Kidney (tissue), 14 donors: ENCODE results near the gene ACTN4. TPM values are rescaled to one million over a fixed set of nuclear protein-coding genes. Genes with fewer than 3 reads are reported as not detected.

ENCODE experiments used
- DNase-seq, 5 donors: peaks; one replicate each; pipeline ENCODE4 v3.0.0-alpha.2; 2013 to 2020
- FAIRE-seq: peaks from 2 replicates; lab custom pipeline; 2012; peaks lifted over from hg19 to GRCh38; lab: Jason Lieb, UNC
- H3K27ac ChIP-seq, 2 donors: one replicate each; pipeline ENCODE4 v1.7.0; 2013; ENCODE audit warnings: low read depth in 2 of 2, low read length in 2 of 2, inconsistent platforms in 1 of 2
- H3K27me3 ChIP-seq: one replicate; pipeline ENCODE4 v1.7.1; 2013; ENCODE audit warnings: low read length, inconsistent platforms; ENCODE audit not compliant: control insufficient read depth, insufficient read depth
- H3K36me3 ChIP-seq, 3 donors: one replicate each; pipeline versions ENCODE4 v1.7.0 to v1.7.1; 2013; ENCODE audit warnings: low read length in 3 of 3, control low read depth in 1 of 3, inconsistent platforms in 1 of 3; ENCODE audit not compliant: insufficient read depth in 3 of 3, control insufficient read depth in 2 of 3
- H3K4me1 ChIP-seq, 3 donors: one replicate each; pipeline versions ENCODE4 v1.7.0 to v1.7.1; 2013; ENCODE audit warnings: low read length in 3 of 3, inconsistent platforms in 1 of 3, low read depth in 1 of 3; ENCODE audit not compliant: control insufficient read depth in 2 of 3, insufficient read depth in 2 of 3
- H3K4me3 ChIP-seq, 3 donors: one replicate each; pipeline versions ENCODE4 v1.7.0 to v1.8.1; 2013; ENCODE audit warnings: low read length in 3 of 3, control low read depth in 1 of 3, inconsistent platforms in 1 of 3
- H3K9ac ChIP-seq, 3 donors: one replicate each; pipeline versions ENCODE4 v1.7.0 to v1.7.1; 2013; ENCODE audit warnings: low read length in 3 of 3, control low read depth in 1 of 3, inconsistent platforms in 1 of 3
- H3K9me3 ChIP-seq, 3 donors: one replicate each; pipeline versions ENCODE4 v1.7.0 to v1.7.1; 2013; ENCODE audit warnings: low read length in 3 of 3, control low read depth in 1 of 3, inconsistent platforms in 1 of 3; ENCODE audit not compliant: control insufficient read depth in 2 of 3, insufficient read depth in 1 of 3
- intact Hi-C: fragments of 100-400 bp; cut with DNase I; formaldehyde crosslinking; loops from one replicate; pipeline ENCODE4 v1.11.1; 2022
- polyA plus RNA-seq: library from polyadenylated mRNA; stranded (reverse); fragments of 350-450 nt; fragmentation: Illumina TruSeq; extraction: RNeasy Lipid Tissue Mini Kit (QIAGEN cat#74804); gene quantifications from one replicate; pipeline ENCODE4 v1.2.3, GENCODE V29; 2014; ENCODE audit warnings: low read depth, low replicate concordance; ENCODE audit not compliant: insufficient read depth
- total RNA-seq: library from RNA; stranded (reverse); fragmentation: NEBNext Ultra II Directional; extraction: Animal tissue kit (Norgen Biotek cat#: 25700); gene quantifications from one replicate; pipeline ENCODE4 v1.2.1, GENCODE V29; 2021
- TF ChIP-seq, protein P1 (sequence below): IDR thresholded peaks from 3 replicates; pipeline ENCODE4 v1.5.1; 2012; ENCODE audit warnings: mild to moderate bottlenecking, moderate library complexity, borderline replicate concordance; ENCODE audit not compliant: insufficient read depth; ENCODE audit errors: extremely low read depth
- donor health status: control.
- donor health status: control.
- donor health status: control.
- donor health status: control.
- donor health status: control.
- donor health status: DM: yes; HTN: yes; CAD: no.
- donor health status: Normal renal cell carcinoma (clear cell type).

The ACTN4 gene
- total and polyA plus RNA-seq, 2 donors from 2014 or later = 231 to 606 TPM

DNA sequence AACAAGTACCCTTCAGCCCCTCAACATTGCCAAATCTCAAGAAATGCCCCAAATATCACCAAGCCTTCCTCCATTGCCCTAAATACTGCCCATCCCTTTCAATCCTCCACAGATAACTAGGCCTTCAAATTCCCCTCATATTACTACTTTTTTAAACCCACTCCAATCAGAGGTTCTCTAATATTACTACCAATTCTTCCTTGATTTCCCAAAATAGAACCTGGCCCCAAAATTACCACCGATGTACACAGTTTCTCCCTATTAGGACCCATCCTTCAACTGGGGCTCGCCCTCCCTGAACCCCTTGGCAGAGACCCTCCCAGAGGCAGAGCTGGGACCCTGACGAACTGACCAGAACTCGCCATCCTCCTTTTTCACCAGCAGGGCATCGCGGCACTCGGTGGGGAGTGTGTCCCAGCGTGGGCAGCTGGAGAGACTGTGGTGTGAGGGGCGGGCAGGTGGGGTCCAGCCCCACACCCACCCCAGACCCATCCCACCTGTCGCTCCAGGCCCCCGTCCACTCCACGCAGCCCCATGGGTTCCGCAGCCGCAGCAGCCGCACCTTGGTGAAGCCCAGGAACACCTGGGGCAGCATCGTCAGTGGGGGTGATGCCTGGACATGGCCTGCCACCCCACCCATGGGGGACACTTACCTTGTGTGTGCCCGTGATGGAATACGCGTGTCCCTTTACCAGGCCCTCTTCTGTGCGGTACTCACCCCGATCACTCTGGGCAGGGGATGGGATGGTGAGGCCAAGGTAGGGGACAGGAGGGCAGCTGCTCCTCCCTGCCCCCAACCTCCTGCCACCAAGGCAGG is 90.7 kb downstream of the ACTN4 start:
- no peak overlapping the region for H3K9ac ChIP-seq
- no peak overlapping the region for H3K27ac ChIP-seq
- H3K36me3 ChIP-seq = no peaks in the 10 kb centered on the region
- FAIRE-seq = no peak
- TF ChIP-seq, protein P1, sequence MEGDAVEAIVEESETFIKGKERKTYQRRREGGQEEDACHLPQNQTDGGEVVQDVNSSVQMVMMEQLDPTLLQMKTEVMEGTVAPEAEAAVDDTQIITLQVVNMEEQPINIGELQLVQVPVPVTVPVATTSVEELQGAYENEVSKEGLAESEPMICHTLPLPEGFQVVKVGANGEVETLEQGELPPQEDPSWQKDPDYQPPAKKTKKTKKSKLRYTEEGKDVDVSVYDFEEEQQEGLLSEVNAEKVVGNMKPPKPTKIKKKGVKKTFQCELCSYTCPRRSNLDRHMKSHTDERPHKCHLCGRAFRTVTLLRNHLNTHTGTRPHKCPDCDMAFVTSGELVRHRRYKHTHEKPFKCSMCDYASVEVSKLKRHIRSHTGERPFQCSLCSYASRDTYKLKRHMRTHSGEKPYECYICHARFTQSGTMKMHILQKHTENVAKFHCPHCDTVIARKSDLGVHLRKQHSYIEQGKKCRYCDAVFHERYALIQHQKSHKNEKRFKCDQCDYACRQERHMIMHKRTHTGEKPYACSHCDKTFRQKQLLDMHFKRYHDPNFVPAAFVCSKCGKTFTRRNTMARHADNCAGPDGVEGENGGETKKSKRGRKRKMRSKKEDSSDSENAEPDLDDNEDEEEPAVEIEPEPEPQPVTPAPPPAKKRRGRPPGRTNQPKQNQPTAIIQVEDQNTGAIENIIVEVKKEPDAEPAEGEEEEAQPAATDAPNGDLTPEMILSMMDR = no peak
- H3K4me1 ChIP-seq = peaks cover 0 to 2% (median 0%) of the 10 kb centered on the region in 3 donors
- H3K27me3 ChIP-seq = no peaks in the 10 kb centered on the region
- no peak overlapping the region for H3K4me3 ChIP-seq
- intact Hi-C loops = no loop called here
- DNase-seq = peak in 2 of 5 donors; percentile 51 to 80
- H3K9me3 ChIP-seq = no peaks in the 10 kb centered on the region

- Histone ChIP-seq H3K4me3 (no peak overlapping the region), H3K9ac (no peak overlapping the region), H3K4me1 (no peaks in the 10 kb centered on the region), H3K36me3 (no peaks in the 10 kb centered on the region), H3K27ac (no peak overlapping the region), H3K27me3 (no peaks in the 10 kb centered on the region), H3K9me3 (no peaks in the 10 kb centered on the region)
- DNase-seq (no peak), FAIRE-seq (no peak)
- intact Hi-C loops = no loop called here
- TF ChIP-seq, protein P1 = no peak
These were observed 92.2 kb downstream of the ACTN4 start for GRCh38 chr19:38739440-38740256.

- Histone ChIP-seq H3K9me3 (no peaks in the 10 kb centered on the region), H3K27ac (no peak overlapping the region), H3K4me3 (no peak overlapping the region), H3K27me3 (no peaks in the 10 kb centered on the region), H3K9ac (no peak overlapping the region), H3K36me3 (no peaks in the 10 kb centered on the region), H3K4me1 (no peaks in the 10 kb centered on the region)
- DNase-seq (peak in 1 of 5 donors; percentile 34), FAIRE-seq (no peak)
- TF ChIP-seq, protein P1 = no peak
- intact Hi-C loops = no loop called here
These were observed 92.8 kb downstream of the ACTN4 start for GRCh38 chr19:38740257-38740592.
